MG63 (cell line): ENCODE results near the gene ITGB2. TPM values are rescaled to one million over a fixed set of nuclear protein-coding genes. Genes with fewer than 3 reads are reported as not detected.
A peak's percentile ranks its signal among the peaks of the same experiment; 100 is the strongest.
"Not testable (repeated sequence)": the region's sequence is repeated elsewhere in the genome, so short reads cannot be mapped to it uniquely, and the experiment has no call there.

Experiments used
- DNase-seq: peaks from one replicate; pipeline ENCODE4 v3.0.0-alpha.2; 2020
- H3K27me3 ChIP-seq: fragments of 250-450 bp; sonication (Bioruptor Pico); 2 replicates; pipeline ENCODE4 v1.5.1; 2020; ENCODE audit warnings: mild to moderate bottlenecking, moderate library complexity
- H3K36me3 ChIP-seq: fragments of 250-450 bp; sonication (Bioruptor Pico); 2 replicates; pipeline ENCODE4 v1.5.1; 2020; ENCODE audit warnings: mild to moderate bottlenecking, moderate library complexity
- H3K4me3 ChIP-seq: fragments of 250-450 bp; sonication (Bioruptor Pico); 2 replicates; pipeline ENCODE4 v1.5.1; 2020; ENCODE audit warnings: mild to moderate bottlenecking, moderate library complexity
- H3K9me3 ChIP-seq: fragments of 250-450 bp; sonication (Bioruptor Pico); 2 replicates; pipeline ENCODE4 v1.5.1; 2020; ENCODE audit warnings: mild to moderate bottlenecking, moderate library complexity
- total RNA-seq: library from RNA; depleted of rRNA; stranded (reverse); fragments of >200 nt; shearing (Covaris generic); gene quantifications from 2 replicates; pipeline ENCODE4 v1.2.3, GENCODE V29; 2014; ENCODE audit warnings: low replicate concordance

The ITGB2 gene
- total RNA-seq, 1 experiment from 2014 or later: 12.9 TPM

DNA sequence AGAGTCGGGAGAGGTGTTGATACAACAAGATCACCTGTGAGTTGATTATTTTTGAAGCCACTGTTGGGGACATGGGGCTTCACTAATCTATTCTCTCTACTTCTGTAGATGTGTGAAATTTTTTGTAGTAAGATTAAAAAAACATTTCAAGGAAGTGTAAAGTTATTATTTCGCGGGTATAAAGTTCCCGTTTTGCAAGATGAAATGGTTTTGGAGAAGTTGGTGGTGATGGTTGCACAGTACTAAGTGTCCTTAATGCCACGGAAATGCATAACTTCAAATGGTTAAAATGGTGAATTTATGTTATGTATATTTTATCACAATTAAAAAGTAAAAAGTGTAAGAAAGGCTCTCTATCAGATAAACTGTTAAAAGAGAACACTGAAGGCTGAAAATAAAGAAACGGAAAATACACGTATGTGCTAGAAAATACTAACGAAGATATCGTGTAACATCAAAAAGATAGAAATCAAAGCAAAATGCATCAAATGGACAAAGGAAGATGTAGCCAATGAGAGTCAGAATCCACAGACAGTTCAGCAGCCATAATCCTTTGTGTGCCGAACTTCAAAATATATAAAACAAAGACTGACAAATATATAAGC, 2.9 kb upstream of the ITGB2 start:
- no peaks in the 10 kb centered on the region for H3K9me3 ChIP-seq
- no peaks in the 10 kb centered on the region for H3K36me3 ChIP-seq
- 0 out of 2 replicates have a peak, but pooled peaks cover 3% of the 10 kb centered on the region for H3K27me3 ChIP-seq
- DNase-seq: no peak
- no peak overlapping the region for H3K4me3 ChIP-seq

DNA sequence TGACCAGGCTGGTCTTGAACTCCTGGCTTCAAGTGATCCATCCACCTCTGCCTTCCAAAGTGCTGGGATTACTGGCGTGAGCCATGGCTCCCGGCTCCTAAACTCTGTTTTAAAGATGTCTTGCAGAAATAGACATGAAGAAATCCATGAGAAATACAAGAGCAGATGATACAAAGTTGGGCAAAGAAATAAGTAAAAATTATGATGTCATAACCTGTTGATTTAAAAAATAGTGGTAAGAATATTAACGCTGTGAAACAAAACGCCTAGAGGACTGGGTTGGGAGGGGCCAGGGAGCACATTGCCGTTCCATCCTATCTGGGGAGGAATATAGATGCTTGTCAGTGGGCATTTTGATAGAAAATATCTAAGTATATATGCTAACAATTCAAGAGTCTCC, 1.2 kb upstream of the ITGB2 start:
- no peak overlapping the region for H3K4me3 ChIP-seq
- DNase-seq: no peak
- no peaks in the 10 kb centered on the region for H3K36me3 ChIP-seq
- H3K27me3 ChIP-seq: 0 out of 2 replicates have a peak, but pooled peaks cover 3% of the 10 kb centered on the region
- H3K9me3 ChIP-seq: no peaks in the 10 kb centered on the region

DNA sequence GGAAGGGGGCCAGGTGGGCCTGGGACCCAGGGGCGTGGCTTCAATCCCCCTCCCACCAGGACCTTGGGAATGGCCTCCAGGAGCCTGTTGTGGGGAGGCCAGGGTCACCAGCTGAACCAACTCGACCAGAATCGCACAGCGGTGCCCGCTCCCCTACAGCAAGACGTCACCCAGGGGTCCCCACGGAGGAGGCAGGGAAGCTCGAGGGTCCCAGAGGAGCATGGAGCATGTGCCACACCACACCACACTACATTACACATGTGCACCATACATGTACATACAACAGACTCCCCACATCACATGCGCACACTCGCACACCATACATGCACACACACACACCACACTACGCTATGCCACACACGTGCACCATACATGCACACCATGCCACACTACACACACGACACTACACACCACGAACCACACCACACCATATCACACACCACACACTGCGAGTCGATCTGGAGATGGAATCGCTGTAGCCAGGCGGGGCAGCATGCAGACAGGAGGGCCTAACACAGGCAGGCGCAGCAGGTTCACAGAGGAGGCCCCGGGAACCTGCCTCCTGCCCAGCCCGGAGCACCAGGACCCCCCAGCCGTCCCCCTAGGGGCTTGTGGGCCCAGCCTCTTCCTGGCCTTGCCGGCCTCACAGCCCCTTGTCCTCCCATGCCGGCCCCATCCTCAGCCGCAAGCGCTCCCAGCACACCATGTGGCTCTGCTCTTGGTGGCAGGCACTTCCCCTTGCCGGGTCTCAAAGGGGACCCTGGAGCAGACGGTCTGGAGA, 596 bp downstream of the ITGB2 start:
- 0 out of 2 replicates have a peak, but pooled peaks cover 3% of the 10 kb centered on the region for H3K27me3 ChIP-seq
- no peak for DNase-seq
- no peak overlapping the region for H3K4me3 ChIP-seq
- no peaks in the 10 kb centered on the region for H3K9me3 ChIP-seq
- no peaks in the 10 kb centered on the region for H3K36me3 ChIP-seq

DNA sequence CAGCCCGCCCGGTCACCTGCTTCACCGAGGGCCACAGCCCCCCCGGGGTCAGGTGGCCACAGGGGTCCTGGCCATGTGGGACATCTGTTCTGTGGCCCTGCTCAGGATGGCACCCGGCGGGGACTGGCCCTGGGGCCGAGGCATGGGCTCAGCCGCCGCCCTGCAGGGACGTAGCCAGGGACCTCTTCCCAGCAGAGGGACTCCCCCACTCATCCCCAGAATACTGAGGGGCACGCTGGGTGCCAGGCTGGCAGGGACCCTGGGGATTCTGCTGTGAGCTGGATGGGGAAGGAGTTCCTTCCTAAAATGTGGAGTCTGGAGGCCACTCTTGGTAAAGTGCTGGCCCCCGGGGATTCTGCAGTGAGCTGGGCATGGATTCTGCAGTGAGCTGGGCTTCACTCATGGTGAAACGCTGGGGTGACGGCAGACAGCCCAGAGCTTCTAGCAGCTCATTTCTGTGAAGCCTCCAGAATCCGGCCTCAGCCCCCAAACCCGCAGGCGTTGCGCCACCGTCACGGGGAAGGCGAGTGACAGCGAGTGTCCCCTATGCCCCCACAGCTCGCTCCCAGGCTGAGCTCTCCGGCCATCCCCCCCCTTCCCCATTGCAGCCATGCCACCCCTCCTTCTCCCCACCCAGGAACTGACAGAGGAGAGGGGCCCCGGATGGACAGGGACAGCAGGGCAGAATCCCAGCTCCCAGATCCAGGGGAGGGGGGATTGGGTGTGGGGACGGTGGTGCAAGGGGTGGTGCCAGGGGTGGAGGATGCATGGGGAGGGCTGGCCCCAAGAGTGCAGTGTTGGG, 1.4 kb downstream of the ITGB2 start:
- Histone ChIP-seq H3K9me3 (no peaks in the 10 kb centered on the region), H3K27me3 (0 out of 2 replicates have a peak, but pooled peaks cover 3% of the 10 kb centered on the region), H3K4me3 (no peak overlapping the region), H3K36me3 (no peaks in the 10 kb centered on the region)
- no peak for DNase-seq

DNA sequence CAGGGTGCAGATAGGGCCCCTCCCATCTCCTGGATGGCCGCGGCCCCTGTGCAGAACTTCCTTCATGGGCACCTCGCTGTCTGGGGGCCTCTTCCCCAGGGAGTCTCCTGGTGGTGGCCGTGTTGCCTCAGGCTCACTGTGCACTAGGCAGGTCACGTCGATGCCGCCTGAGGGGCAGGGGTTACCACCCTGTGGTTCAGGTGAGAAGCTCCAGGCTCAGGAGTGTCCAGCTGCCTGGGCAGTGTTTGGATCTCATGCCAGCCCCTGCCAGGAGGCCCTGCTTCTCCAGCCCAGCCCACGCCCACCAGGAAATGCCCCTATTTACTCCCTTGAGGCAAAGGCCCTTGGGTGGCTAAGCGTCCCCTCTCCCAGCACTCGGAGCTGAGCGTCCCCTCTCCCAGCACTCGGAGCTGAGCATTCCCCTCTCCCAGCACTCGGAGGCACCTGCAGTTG, 2.1 kb downstream of the ITGB2 start:
- 0 out of 2 replicates have a peak, but pooled peaks cover 3% of the 10 kb centered on the region for H3K27me3 ChIP-seq
- H3K9me3 ChIP-seq: no peaks in the 10 kb centered on the region
- H3K4me3 ChIP-seq: no peak overlapping the region
- no peaks in the 10 kb centered on the region for H3K36me3 ChIP-seq
- DNase-seq: no peak

DNA sequence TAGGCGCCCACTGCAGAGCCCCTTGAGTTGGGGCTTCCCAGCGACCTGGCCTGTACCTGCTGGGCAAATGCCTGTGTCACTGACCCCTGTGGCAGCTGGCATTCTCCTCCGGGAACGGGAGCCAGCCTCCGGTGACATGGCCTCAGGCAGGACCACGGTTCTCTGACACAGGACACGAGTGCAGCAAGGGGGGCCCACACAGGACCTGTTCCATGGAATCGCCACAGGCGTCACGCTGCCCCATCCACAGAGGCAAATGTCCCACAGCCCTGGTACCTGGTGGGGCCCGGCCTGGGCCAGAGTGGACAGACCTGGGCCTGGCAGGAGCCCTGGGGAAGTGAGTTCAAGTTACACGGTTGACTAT, 2.6 kb downstream of the ITGB2 start:
- H3K36me3 ChIP-seq: no peaks in the 10 kb centered on the region
- no peaks in the 10 kb centered on the region for H3K9me3 ChIP-seq
- DNase-seq: no peak
- 0 out of 2 replicates have a peak, but pooled peaks cover 3% of the 10 kb centered on the region for H3K27me3 ChIP-seq
- H3K4me3 ChIP-seq: no peak overlapping the region

DNA sequence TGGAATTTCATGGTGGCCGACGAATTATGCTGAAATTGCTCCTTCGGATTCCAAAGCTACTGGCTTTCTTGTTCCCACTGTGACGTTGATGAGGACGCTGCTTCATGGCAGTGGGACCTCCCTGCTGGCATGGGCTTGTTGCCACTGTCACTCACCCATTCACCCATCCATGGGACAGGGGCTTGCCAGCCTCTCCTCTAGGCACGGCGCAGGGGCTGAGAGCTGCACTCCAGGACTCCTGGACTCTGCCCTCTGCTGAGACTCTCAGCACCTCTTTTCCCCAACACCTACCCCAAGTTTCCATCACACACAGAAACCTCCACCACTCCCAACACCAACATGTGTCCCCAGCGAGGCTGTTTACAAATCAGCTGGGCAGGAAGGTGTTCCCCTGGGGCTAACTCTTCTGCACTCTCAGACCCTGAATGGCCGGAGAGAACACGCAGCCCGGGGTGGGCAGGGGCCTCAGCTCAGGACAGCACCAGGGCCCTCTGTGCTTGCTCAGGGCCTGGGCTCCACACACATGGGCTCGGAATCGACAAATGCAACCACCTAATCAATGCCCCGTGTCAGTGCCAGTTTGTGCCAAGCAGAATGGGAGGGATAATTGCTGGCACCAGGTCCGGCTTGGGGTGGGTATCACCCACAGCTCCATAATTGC, 3.1 kb downstream of the ITGB2 start:
- H3K36me3 ChIP-seq: no peaks in the 10 kb centered on the region
- H3K4me3 ChIP-seq: no peak overlapping the region
- no peak for DNase-seq
- 0 out of 2 replicates have a peak, but pooled peaks cover 3% of the 10 kb centered on the region for H3K27me3 ChIP-seq
- no peaks in the 10 kb centered on the region for H3K9me3 ChIP-seq

DNA sequence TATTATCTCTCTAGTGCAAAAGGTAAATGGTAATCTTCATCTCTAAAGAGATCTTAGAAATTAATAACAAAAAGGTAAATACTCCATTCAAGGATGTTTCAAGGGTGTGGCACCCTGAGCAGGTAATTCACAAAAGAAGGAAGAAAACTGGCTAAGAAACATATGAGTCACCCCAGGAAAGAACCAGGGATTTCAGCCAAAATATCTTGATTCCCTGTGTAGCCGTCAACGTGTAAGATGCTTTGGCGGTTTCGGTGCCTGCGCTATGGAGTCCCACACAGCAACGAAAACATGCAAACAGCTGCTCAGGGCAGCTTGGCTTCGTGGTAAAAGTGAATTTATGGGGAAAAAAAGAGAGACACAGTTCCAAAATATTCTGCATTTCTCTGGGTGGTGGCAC, 3.7 kb downstream of the ITGB2 start:
- H3K9me3 ChIP-seq: no peaks in the 10 kb centered on the region
- DNase-seq: no peak
- H3K4me3 ChIP-seq: no peak overlapping the region
- 0 out of 2 replicates have a peak, but pooled peaks cover 2% of the 10 kb centered on the region for H3K27me3 ChIP-seq
- no peaks in the 10 kb centered on the region for H3K36me3 ChIP-seq

DNA sequence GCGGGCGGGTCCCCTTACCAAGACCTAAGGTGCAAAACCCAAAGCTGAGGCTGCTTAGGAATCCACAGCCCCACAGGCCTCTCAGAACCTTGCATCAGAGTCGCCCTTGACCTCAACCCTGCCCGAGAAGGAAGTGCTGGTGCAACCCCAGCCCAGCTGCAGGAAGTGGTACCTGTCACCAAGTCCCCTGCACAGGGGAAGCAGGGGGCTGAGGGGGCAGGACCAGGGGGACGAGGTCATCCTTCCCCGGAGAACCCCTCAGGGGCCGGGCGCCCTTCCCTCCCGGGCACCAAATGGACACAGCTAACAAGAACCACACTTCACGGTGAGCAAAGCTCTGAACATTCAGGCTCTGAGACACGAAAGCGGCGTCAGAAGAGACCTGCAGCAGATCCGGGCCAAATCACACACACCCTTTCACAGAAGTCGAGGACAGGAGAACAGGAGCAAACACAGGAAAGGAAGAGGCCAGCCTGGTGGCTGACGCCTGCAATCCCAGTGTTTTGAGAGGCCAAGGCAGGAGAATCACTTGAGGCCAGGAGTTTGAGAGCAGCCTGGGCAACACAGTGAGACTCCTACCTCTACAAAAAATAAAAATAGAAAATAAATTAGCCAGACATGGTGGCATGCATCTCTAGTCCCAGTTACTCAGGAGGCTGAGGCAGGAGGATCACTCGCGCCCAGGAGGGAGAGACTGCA, 6.4 kb downstream of the ITGB2 start:
- Histone ChIP-seq H3K4me3 (no peak overlapping the region), H3K27me3 (no peaks in the 10 kb centered on the region), H3K36me3 (no peaks in the 10 kb centered on the region), H3K9me3 (no peaks in the 10 kb centered on the region)
- no peak for DNase-seq

DNA sequence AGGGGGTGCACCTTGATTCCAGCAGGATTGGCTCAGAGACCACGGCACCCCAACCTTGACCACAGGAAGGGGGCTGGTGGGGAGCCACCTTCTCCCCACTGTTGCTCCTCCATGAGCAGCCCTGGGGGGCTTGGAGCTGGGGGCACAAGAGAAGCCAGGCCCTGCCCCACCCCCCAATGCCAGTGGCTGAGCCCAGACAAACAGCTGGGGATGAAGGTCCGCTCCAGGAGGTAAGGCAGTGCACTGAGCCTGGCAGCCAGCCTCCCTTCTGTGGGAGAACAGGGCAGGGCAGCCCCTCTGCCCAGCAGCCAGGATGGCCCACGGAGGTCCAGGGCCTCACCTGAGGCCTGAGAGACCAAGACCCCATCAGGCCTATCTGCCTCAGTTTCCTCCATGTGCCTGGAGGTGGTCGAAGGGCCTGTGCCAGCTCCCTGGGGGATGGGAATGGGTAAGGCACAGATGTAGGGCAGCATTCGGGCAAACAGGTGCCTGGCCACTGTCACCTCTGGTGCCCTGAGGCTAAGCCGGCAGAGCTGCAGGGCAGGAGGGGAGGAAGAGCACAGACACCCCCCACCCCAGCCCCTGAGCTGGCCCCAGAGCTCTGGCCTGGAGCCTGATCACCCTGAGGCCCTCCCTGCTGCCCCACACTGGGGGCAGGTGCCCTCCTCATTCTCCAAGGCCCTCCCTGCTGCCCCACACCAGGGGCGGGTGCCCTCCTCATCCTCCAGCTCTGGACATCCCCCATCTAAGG, 7.1 kb downstream of the ITGB2 start:
- Histone ChIP-seq H3K27me3 (no peaks in the 10 kb centered on the region), H3K36me3 (no peaks in the 10 kb centered on the region), H3K4me3 (no peak overlapping the region), H3K9me3 (no peaks in the 10 kb centered on the region)
- DNase-seq: no peak

DNA sequence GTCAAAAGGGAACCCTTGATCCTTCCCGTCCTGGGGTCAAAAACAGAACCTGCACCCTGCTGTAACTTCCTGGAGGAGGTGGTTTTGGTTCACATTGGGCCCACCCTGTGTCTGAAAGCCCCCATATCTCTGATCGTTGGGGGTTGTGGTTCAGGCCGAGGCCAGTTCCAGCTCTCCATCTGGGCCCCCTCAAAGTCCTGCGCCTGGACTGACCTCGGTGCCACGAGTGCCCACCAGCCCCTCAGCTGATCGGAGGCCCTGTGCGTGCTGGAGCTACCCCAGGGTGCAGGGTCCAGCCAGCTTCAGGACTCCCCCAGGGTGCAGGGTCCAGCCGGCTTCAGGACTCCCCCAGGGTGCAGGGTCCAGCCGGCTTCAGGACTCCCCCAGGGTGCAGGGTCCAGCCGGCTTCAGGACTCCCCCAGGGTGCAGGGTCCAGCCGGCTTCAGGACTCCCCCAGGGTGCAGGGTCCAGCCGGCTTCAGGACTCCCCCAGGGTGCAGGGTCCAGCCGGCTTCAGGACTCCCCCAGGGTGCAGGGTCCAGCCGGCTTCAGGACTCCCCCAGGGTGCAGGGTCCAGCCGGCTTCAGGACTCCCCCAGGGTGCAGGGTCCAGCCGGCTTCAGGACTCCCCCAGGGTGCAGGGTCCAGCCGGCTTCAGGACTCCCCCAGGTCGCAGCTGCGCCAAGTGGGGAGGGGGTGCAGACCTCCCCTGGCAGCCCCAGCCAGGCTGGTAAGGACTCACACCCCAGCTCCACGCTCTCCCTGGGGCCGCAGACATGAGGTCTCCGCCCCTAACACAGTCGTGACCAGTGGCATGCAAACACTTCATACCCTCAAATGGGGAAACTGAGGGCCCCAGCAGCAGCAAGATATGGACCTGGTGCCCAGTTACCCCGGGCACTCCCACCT, 7.9 kb downstream of the ITGB2 start:
- H3K9me3 ChIP-seq, H3K36me3 ChIP-seq, H3K27me3 ChIP-seq, H3K4me3 ChIP-seq, DNase-seq: not testable (repeated sequence)

DNA sequence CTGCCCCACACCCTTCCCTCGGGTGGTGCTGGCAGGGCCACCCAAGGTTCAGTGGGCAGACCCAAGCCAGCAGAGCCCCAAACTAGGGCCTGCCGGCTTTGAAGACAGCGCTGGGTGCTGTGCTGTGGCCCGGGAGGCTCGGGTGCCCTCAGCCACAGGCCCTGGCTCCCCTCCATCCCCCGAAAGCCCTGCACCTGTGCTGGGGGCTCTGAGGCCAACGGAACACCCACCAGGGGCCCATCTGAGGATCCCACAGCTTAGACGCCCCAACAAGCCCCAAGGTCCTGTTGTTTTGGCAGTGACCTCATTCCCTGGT, 8.6 kb downstream of the ITGB2 start:
- no peak for DNase-seq
- no peaks in the 10 kb centered on the region for H3K27me3 ChIP-seq
- no peaks in the 10 kb centered on the region for H3K9me3 ChIP-seq
- H3K4me3 ChIP-seq: no peak overlapping the region
- no peaks in the 10 kb centered on the region for H3K36me3 ChIP-seq

DNA sequence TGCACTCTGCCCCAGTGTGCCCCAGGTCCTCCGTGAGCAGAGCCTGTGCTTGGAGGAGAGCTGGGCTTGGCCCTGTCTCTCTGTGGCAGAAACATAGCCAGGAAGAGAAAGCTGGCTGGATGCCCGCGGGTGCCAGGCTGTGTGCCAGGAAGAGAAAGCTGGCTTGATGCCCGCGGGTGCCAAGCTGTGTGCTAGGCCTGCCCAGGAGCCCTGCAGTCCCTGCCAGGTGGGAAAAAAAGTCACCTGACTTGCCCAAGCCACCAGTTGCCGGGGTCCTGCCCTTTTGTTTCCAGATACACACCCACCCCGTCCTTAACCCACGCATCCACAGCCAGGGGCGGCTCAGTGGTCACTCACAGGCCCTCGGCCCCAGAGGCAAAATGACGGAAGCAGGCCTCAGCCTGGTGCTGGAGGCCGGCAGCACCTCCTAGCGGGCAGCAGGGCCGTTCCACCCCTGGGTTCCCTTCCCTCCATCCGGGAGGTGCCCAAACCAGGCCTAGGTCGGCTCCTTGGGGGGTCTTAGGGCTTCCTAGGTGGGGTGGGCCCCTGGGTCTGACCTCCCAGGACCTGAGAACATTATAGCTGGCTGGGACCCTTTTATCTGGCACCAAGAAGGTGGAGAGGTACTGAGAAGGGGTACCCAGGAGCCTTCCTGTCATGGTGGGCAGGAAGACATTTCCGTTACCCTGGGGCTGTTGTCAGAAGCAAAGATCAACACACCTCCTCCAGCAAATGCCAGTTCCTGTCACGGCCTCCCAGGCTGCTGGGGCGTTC, 9.1 kb downstream of the ITGB2 start:
- H3K27me3 ChIP-seq: no peaks in the 10 kb centered on the region
- no peaks in the 10 kb centered on the region for H3K36me3 ChIP-seq
- H3K4me3 ChIP-seq: no peak overlapping the region
- no peaks in the 10 kb centered on the region for H3K9me3 ChIP-seq
- peak; percentile 40 for DNase-seq

DNA sequence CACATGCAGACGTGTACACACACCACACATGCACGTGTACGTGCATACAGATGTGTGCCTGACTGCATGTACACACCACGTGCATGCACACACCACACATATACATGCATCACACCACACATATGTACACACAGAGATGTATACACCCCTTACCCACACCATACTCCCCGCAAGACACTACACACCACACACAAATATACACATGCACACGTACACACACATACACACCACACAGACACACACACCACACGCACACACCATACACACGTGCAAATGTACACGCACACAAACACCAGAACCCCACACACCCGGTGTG, 9.7 kb downstream of the ITGB2 start:
- no peaks in the 10 kb centered on the region for H3K27me3 ChIP-seq
- H3K4me3 ChIP-seq: no peak overlapping the region
- H3K36me3 ChIP-seq: no peaks in the 10 kb centered on the region
- DNase-seq: no peak
- H3K9me3 ChIP-seq: no peaks in the 10 kb centered on the region
